BJ (cell line): ENCODE results near the gene PDE4D. TPM values are rescaled to one million over a fixed set of nuclear protein-coding genes. Genes with fewer than 3 reads are reported as not detected.

ENCODE experiments used
- CTCF ChIA-PET: fragments of 350-600 bp; formaldehyde crosslinking; extraction: SDS; loops from one replicate; lab custom pipeline; 2021; ENCODE audit warnings: antibody characterized with exemption, inconsistent platforms; lab: Yijun Ruan, JAX
- POLR2A ChIA-PET: fragments of 300-600 bp; sonication (Branson Sonifier 250); formaldehyde crosslinking; extraction: SDS; loops from one replicate; lab custom pipeline; 2021; ENCODE audit warnings: antibody characterized with exemption; lab: Charles Lee
- DNase-seq: peaks from one replicate; pipeline ENCODE4 v3.0.0-alpha.2; 2011; ENCODE audit warnings: low read depth
- H3K27me3 ChIP-seq: 2 replicates; pipeline ENCODE4 v1.6.0; 2011; ENCODE audit warnings: low read length; ENCODE audit not compliant: control insufficient read depth, insufficient read depth
- H3K36me3 ChIP-seq: 2 replicates; pipeline ENCODE4 v1.5.1; 2011; ENCODE audit warnings: low read length; ENCODE audit not compliant: control insufficient read depth, insufficient read depth
- H3K4me3 ChIP-seq: 2 replicates; pipeline ENCODE4 v1.5.1; 2011; ENCODE audit warnings: low read depth, mild to moderate bottlenecking, control low read depth, low read length
- polyA plus RNA-seq: library from polyadenylated mRNA; depleted of rRNA; stranded (reverse); fragments of >200 nt; gene quantifications from 2 replicates; pipeline ENCODE4 v1.2.3, GENCODE V29; 2011
- TF ChIP-seq, protein P1 (sequence below): IDR thresholded peaks from 2 replicates; pipeline ENCODE4 v1.5.1; 2011; ENCODE audit warnings: low read depth, mild to moderate bottlenecking, control low read depth, inconsistent platforms, low read length, moderate library complexity; ENCODE audit not compliant: insufficient read depth

PDE4D gene
- polyA plus RNA-seq, 1 experiment, result 2.8 TPM

DNA sequence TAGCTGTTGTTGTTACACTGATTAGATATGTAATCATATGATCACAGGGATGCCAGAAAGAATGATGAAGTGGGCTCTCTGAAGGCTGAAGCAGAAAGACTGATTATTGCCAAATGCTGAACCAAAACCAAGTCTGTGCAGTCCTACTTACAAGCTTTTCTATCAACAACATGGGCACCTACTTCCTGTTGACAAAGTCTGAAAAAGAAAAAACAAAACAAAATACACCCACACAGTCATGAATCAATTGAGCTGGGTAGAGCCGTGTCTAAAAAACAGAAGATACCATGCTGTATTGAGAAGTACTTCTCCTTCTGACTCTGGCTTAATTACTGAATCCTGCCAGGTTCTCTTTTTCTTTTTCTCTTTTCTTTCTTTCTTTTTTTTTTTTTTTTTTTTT, 947.3 kb downstream of the PDE4D start:
- H3K27me3 ChIP-seq, result no peaks in the 10 kb centered on the region; the same call in 1 of the 2 replicates
- ChIA-PET CTCF (no interaction called here), POLR2A (no interaction called here)
- H3K4me3 ChIP-seq, result no peak overlapping the region
- TF ChIP-seq, protein P1, sequence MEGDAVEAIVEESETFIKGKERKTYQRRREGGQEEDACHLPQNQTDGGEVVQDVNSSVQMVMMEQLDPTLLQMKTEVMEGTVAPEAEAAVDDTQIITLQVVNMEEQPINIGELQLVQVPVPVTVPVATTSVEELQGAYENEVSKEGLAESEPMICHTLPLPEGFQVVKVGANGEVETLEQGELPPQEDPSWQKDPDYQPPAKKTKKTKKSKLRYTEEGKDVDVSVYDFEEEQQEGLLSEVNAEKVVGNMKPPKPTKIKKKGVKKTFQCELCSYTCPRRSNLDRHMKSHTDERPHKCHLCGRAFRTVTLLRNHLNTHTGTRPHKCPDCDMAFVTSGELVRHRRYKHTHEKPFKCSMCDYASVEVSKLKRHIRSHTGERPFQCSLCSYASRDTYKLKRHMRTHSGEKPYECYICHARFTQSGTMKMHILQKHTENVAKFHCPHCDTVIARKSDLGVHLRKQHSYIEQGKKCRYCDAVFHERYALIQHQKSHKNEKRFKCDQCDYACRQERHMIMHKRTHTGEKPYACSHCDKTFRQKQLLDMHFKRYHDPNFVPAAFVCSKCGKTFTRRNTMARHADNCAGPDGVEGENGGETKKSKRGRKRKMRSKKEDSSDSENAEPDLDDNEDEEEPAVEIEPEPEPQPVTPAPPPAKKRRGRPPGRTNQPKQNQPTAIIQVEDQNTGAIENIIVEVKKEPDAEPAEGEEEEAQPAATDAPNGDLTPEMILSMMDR, result no peak
- no peaks in the 10 kb centered on the region for H3K36me3 ChIP-seq
- no peak for DNase-seq

GRCh38 chr5:58944221-58944620, 949.3 kb downstream of the PDE4D start:
- DNase-seq, result no peak
- TF ChIP-seq, protein P1, result no peak
- ChIA-PET POLR2A (no interaction called here), CTCF (no interaction called here)
- Histone ChIP-seq H3K27me3 (no peaks in the 10 kb centered on the region; the same call in 1 of the 2 replicates), H3K4me3 (no peak overlapping the region), H3K36me3 (no peaks in the 10 kb centered on the region)

- POLR2A ChIA-PET, result no interaction called here
These were observed 953.1 kb downstream of the PDE4D start for GRCh38 chr5:58940446-58940845.

GRCh38 chr5:58939664-58940063, 953.9 kb downstream of the PDE4D start:
- Histone ChIP-seq H3K36me3 (no peaks in the 10 kb centered on the region), H3K4me3 (no peak overlapping the region), H3K27me3 (no peaks in the 10 kb centered on the region; the same call in none of the 2 replicates)
- POLR2A ChIA-PET, result no interaction called here
- TF ChIP-seq, protein P1, result no peak
- no peak for DNase-seq
- CTCF ChIA-PET, result no interaction called here

More at GRCh38 chr5:58940446-58940845, 953.1 kb downstream of the PDE4D start:
- H3K4me3 ChIP-seq, result no peak overlapping the region
- CTCF ChIA-PET, result interaction anchor here (0.7 kb wide), 1 partner anchor 54 kb away, joined by 4 read pairs; no protein-coding TSS in a partner anchor
- H3K36me3 ChIP-seq, result no peaks in the 10 kb centered on the region
- no peaks in the 10 kb centered on the region; the same call in none of the 2 replicates for H3K27me3 ChIP-seq
- DNase-seq, result no peak
- TF ChIP-seq, protein P1, result no peak

GRCh38 chr5:58938563-58939424, 954.7 kb downstream of the PDE4D start:
- Histone ChIP-seq H3K4me3 (no peak overlapping the region), H3K36me3 (no peaks in the 10 kb centered on the region), H3K27me3 (no peaks in the 10 kb centered on the region; the same call in none of the 2 replicates)
- DNase-seq, result no peak
- POLR2A ChIA-PET, result no interaction called here
- TF ChIP-seq, protein P1, result no peak
- CTCF ChIA-PET, result no interaction called here
